Ishikawa (cell line): Measurements from ENCODE around the gene NDUFB8.

ENCODE experiments used
- CREB1 ChIP-seq: IDR thresholded peaks from 2 replicates; pipeline ENCODE4 v1.6.1; 2012; ENCODE audit warnings: low read depth
- EGR1 ChIP-seq: IDR thresholded peaks from 2 replicates; pipeline ENCODE4 v1.6.1; 2012
- EP300 ChIP-seq: IDR thresholded peaks from 2 replicates; pipeline ENCODE4 v1.6.1; 2012; ENCODE audit warnings: borderline replicate concordance
- FOXM1 ChIP-seq: IDR thresholded peaks from 2 replicates; pipeline ENCODE4 v1.6.1; 2012; ENCODE audit warnings: low read depth, borderline replicate concordance
- MAX ChIP-seq: IDR thresholded peaks from 2 replicates; pipeline ENCODE4 v1.6.1; 2012
- NFIC ChIP-seq: IDR thresholded peaks from 2 replicates; pipeline ENCODE4 v1.6.1; 2012
- RAD21 ChIP-seq: IDR thresholded peaks from 2 replicates; pipeline ENCODE4 v1.6.1; 2012; ENCODE audit warnings: low read depth
- REST ChIP-seq: IDR thresholded peaks from 2 replicates; pipeline ENCODE4 v1.6.1; 2012; ENCODE audit warnings: low read depth, mild to moderate bottlenecking
- TAF1 ChIP-seq: IDR thresholded peaks from 2 replicates; pipeline ENCODE4 v1.6.1; 2012; ENCODE audit warnings: low read depth, mild to moderate bottlenecking
- TCF12 ChIP-seq: IDR thresholded peaks from 2 replicates; pipeline ENCODE4 v1.6.1; 2012; ENCODE audit warnings: low read depth
- TEAD4 ChIP-seq: IDR thresholded peaks from 2 replicates; pipeline ENCODE4 v1.6.1; 2012
- YY1 ChIP-seq: IDR thresholded peaks from 2 replicates; pipeline ENCODE4 v1.6.1; 2012; ENCODE audit warnings: low read depth
- ZBTB7A ChIP-seq: IDR thresholded peaks from 2 replicates; pipeline ENCODE4 v1.6.1; 2012; ENCODE audit warnings: low read depth
- TF ChIP-seq, protein P1 (sequence below): IDR thresholded peaks from 2 replicates; pipeline ENCODE4 v1.6.1; 2012

Gene NDUFB8

GRCh38 chr10:100528921-100529474 is 673 bp downstream of the NDUFB8 start:
- TF ChIP-seq TAF1 (no peak), TEAD4 (no peak), YY1 (no peak), TCF12 (no peak), RAD21 (no peak), NFIC (no peak), ZBTB7A (no peak), CREB1 (no peak), MAX (no peak; the same call in 1 of the 2 replicates), EGR1 (no peak), REST (no peak)
- TF ChIP-seq, protein P1, sequence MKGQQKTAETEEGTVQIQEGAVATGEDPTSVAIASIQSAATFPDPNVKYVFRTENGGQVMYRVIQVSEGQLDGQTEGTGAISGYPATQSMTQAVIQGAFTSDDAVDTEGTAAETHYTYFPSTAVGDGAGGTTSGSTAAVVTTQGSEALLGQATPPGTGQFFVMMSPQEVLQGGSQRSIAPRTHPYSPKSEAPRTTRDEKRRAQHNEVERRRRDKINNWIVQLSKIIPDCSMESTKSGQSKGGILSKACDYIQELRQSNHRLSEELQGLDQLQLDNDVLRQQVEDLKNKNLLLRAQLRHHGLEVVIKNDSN: no peak

DNA sequence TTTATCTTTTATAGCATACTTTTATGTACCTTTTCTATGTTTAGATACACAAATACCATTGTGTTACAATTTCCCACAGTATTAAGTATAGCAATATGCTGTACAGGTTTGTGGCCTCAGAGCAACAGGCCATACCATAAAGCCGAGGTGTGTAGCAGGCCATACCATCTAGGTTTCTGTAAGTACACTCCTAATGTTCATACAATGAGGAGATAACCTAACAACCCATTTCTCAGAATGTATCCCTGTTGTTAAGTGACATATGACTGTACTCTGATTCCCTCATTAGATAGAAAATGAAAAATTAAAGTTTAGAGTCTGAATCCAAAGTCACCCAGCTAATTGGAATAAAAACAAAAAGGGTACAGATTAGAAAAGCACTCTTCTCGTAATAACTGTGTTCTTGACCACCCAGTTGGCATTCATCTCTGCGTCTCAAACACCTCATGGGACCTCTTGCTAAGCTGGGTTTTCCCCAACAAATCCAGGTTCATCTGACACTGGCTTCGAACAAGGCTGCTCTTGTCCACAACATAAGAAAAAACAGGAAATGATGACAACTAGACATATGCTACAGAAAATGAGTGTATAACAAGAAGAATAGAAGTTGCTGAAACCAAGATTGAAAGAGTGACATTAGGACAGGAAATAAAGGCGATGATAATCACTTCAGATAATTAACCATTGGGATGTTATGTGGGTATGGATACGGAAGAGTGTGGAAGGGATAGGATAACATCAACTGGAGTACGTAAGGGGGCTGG is 1.4 kb downstream of the NDUFB8 start:
- TF ChIP-seq, protein P1: no peak
- no peak for TF ChIP-seq MAX
- TF ChIP-seq ZBTB7A: no peak
- TF ChIP-seq TEAD4: no peak
- no peak for TF ChIP-seq TAF1
- TF ChIP-seq CREB1: no peak
- TF ChIP-seq EP300: no peak
- TF ChIP-seq RAD21: no peak

DNA sequence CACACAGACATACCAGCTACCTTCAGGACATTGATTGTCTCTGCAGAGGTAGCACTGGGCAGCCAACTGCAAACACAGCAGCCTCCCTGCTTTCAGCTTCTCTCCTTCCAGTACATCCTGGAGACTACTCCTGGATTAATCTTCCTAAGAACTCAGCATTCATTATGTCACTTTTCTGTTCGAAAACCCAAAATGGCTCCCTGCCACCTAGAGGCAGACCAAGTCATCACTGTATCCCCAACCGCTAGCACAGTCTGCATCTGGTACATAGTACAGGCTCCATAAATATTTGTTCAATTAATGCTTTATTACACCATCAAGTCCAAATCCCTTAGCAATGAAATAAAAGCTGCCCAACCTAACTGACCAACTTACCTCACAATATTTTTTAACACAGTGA is 5.0 kb downstream of the NDUFB8 start:
- TF ChIP-seq FOXM1 (no peak), NFIC (no peak), TAF1 (no peak)
- TF ChIP-seq, protein P1: no peak

DNA sequence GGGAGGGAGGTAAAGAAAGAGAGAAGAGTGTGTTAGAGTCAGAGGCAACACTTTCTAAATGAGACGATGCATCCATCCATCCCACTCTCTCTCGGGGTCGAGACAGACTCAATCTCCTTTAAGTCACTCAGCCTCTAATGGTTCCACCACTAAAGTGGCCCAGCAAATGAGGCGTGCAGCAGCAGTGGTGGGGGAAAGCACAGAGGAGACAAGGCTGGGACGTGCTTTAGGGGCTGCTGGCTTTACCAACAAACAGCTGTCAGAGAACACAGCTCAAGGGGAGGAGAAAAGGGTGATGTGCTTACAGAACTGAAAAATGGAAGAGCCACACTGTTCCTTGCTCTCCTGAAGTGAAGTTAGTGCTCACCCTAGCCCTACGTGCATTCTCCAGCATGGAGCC is 5.5 kb downstream of the NDUFB8 start:
- no peak for TF ChIP-seq FOXM1
- TF ChIP-seq YY1: no peak
- no peak for TF ChIP-seq REST
- no peak for TF ChIP-seq TAF1
- no peak for TF ChIP-seq RAD21
- TF ChIP-seq TEAD4: no peak

DNA sequence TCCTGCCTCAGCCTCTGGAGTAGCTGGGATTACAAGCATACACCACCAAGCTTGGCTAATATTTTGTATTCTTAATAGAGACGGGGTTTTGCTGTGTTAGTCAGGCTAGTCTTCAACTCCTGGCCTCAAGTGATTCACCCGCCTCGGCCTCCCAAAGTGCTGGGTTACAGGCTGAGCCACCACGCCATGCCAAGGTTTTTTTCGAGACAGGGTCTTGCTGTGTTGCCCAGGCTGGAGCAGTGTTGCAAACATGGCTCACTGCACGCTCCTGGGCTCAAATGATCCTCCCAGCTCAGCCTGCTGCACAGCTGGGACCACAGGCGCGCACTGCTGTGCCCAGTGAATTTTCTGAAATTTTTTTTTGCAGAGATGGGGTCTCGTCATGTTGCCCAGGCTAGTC is 6.7 kb downstream of the NDUFB8 start:
- TF ChIP-seq MAX (no peak), CREB1 (no peak)

DNA sequence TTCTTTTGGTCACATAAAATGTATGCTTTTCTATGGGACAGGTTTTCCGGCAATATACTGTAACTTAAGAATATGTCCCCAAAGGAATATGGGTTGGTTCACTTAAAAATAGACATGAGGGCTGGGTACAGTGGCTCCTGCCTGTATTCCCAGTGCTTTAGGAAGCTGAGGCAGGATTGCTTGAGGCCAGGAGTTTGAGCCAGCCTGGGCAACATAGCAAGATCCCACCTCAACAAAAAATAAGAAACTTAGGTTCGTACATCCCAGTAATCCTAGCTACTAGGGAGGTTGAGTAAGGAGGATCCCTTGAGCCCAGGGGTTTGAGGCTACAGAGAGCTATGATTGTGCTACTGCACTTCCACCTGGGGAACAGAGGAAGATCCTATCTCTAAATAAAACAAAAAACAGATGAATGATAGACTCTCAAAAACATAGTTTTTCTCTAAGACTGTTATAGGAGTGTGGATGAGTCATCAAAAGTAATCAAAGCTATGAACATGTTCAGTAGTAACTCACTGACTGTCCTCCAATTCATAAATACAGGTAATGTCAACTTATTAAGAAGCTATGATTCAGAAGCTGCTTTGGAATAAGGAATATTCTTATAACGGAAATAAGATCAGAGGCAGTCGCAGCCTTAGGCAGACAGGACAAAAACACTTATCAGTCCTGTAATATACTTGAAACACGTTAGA is 7.4 kb downstream of the NDUFB8 start:
- TF ChIP-seq TCF12 (no peak), REST (no peak), MAX (no peak)
